GM23248 (cell line): ENCODE measurements around the gene SUSD2. TPM values are rescaled to one million over a fixed set of nuclear protein-coding genes. Genes with fewer than 3 reads are reported as not detected.

Source experiments
- DNase-seq: peaks from one replicate; pipeline ENCODE4 v3.0.0-alpha.2; 2015
- H2AFZ ChIP-seq: fragments of 200-600 bp; sonication (generic); 2 replicates; pipeline ENCODE4 v1.6.1; 2016; ENCODE audit warnings: antibody characterized with exemption
- H3F3A ChIP-seq: fragments of 200-600 bp; sonication (generic); 2 replicates; pipeline ENCODE4 v1.6.1; 2016; ENCODE audit warnings: mild to moderate bottlenecking, antibody characterized with exemption, mixed run types; ENCODE audit not compliant: insufficient read depth
- H3K27ac ChIP-seq: fragments of 200-600 bp; sonication (generic); 2 replicates; pipeline ENCODE4 v1.5.1; 2016; ENCODE audit warnings: mild to moderate bottlenecking
- H3K27me3 ChIP-seq: fragments of 200-600 bp; sonication (generic); replicated peaks from 2 replicates; pipeline ENCODE4 v1.6.1; 2016; ENCODE audit warnings: mild to moderate bottlenecking; ENCODE audit not compliant: insufficient read depth
- H3K36me3 ChIP-seq: fragments of 200-600 bp; sonication (generic); 2 replicates; pipeline ENCODE4 v1.6.1; 2016; ENCODE audit warnings: low read depth, mild to moderate bottlenecking
- H3K4me1 ChIP-seq: fragments of 200-600 bp; sonication (generic); 2 replicates; pipeline ENCODE4 v1.6.1; 2016; ENCODE audit warnings: mild to moderate bottlenecking; ENCODE audit not compliant: insufficient read depth
- H3K4me2 ChIP-seq: fragments of 200-600 bp; sonication (generic); one replicate; pipeline ENCODE4 v1.6.1; 2016; ENCODE audit warnings: mild to moderate bottlenecking; ENCODE audit not compliant: unreplicated experiment
- H3K4me3 ChIP-seq: fragments of 200-600 bp; sonication (generic); 2 replicates; pipeline ENCODE4 v1.5.1; 2016; ENCODE audit warnings: mild to moderate bottlenecking
- H3K79me2 ChIP-seq: fragments of 200-600 bp; sonication (generic); 2 replicates; pipeline ENCODE4 v1.6.1; 2016; ENCODE audit warnings: mild to moderate bottlenecking; ENCODE audit not compliant: insufficient read depth
- H3K9ac ChIP-seq: fragments of 200-600 bp; sonication (generic); 2 replicates; pipeline ENCODE4 v1.6.1; 2016; ENCODE audit warnings: mild to moderate bottlenecking
- H3K9me2 ChIP-seq: fragments of 200-600 bp; sonication (generic); 2 replicates; pipeline ENCODE4 v1.6.1; 2016; ENCODE audit warnings: mixed run types, mild to moderate bottlenecking, moderate library complexity; ENCODE audit not compliant: insufficient read depth
- H3K9me3 ChIP-seq: fragments of 200-600 bp; sonication (generic); one replicate; pipeline ENCODE4 v1.6.1; 2017; ENCODE audit warnings: low read depth
- H4K20me1 ChIP-seq: fragments of 200-600 bp; sonication (generic); 2 replicates; pipeline ENCODE4 v1.6.0; 2016; ENCODE audit not compliant: insufficient read depth
- EZH2 ChIP-seq: fragments of 200-600 bp; sonication (generic); IDR thresholded peaks from 2 replicates; pipeline ENCODE4 v1.6.1; 2018; ENCODE audit warnings: antibody characterized with exemption, mild to moderate bottlenecking; ENCODE audit not compliant: insufficient read depth, poor library complexity, severe bottlenecking
- EZH2phosphoT487 ChIP-seq: fragments of 200-600 bp; sonication (generic); IDR thresholded peaks from 2 replicates; pipeline ENCODE4 v1.6.1; 2018; ENCODE audit warnings: antibody characterized with exemption, moderate library complexity, mild to moderate bottlenecking, low read depth; ENCODE audit not compliant: insufficient read depth
- WGBS, 2 experiments: methylation state at CpG; one replicate each; pipeline ENCODE4 v1.1.6; 2015 to 2017; ENCODE audit warnings: low lambda C conversion rate in 2 of 2, low coverage in 1 of 2; ENCODE audit errors: missing lambda C conversion rate in 2 of 2; 5-methylcytosine and 5-hydroxymethylcytosine counted together
- in situ Hi-C: fragments of 300-500 bp; cut with MboI; formaldehyde crosslinking; loops from 2 replicates; pipeline ENCODE4 v1.15.0; 2020
- polyA plus RNA-seq: library from polyadenylated mRNA; unstranded; fragments of >200 nt; fragmentation: Nextera tagmentation; extraction: Ambion mirVana; gene quantifications from 2 replicates; pipeline ENCODE4 v1.2.1, GENCODE V29; 2016
- total RNA-seq: library from RNA; depleted of rRNA; stranded (reverse); fragments of >200 nt; shearing (Covaris generic); gene quantifications from 2 replicates; pipeline ENCODE4 v1.2.3, GENCODE V29; 2014

SUSD2 gene
- total and polyA plus RNA-seq, 2 experiments from 2014 or later, result 0.24 TPM; not detected in 1

DNA sequence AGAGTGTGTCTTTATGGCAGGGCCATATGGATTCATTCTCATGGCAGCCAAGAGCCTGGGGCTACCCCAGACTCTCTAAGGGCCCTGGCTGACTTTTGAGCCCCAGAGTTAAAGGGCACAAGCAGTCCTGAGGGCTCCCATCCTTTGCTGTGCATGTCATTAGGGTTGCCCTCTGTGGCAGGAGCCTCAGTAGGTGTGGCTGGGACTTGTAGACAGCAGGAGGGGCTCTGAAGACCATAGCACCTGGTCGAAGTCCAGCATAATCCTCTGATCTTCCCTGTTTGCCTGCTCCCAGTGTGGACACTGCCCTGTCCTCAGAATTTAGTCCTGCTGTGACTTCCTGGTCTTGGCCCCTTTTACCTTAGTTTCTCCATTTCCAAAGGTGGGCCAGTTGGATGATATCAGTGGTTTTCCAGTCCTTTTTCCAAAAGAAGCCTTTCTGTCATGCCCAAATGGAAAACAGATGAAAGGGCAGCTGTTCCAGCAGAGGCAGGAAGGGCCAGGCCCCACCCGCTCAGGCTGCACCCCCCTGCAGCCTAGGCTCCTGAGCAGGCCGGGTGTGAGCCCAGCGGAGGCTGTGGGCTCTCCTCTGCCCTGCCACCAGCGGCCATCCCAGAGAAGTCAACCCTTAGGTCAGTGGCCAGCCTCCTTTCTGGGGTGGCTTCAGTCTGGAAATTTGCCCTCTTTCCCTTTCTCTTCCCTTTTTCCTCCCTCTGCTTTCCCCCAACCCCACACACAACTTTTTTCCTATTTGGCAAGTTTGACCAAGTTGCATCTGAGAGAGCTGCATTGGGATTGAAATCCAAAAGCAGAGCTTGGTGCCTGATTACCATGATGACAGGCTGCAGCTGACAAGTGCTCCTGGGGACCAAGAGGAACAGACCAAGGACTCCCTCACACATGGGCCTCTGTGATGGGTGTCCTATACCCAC, 32.8 kb upstream of the SUSD2 start:
- WGBS, 2 experiments, result 40 to 44% methylated on average over 5 of the region's 5 CpGs
- H3K27ac ChIP-seq, result no peak overlapping the region
- DNase-seq, result no peak
- H3K79me2 ChIP-seq, result 0 out of 2 replicates have a peak, but pooled peaks cover 5% of the 10 kb centered on the region
- H2AFZ ChIP-seq, result no peak overlapping the region
- peaks cover 25% of the 10 kb centered on the region for H3F3A ChIP-seq
- H3K9me3 ChIP-seq, result no peaks in the 10 kb centered on the region
- no peak for TF ChIP-seq EZH2
- TF ChIP-seq EZH2phosphoT487, result no peak
- no peaks in the 10 kb centered on the region for H3K9me2 ChIP-seq
- H3K4me2 ChIP-seq, result no peak overlapping the region
- no peaks in the 10 kb centered on the region for H4K20me1 ChIP-seq
- in situ Hi-C loops, result no loop called here
- peaks cover 26% of the 10 kb centered on the region for H3K4me1 ChIP-seq
- H3K9ac ChIP-seq, result no peak overlapping the region
- H3K4me3 ChIP-seq, result no peak overlapping the region
- no peaks in the 10 kb centered on the region for H3K36me3 ChIP-seq
- H3K27me3 ChIP-seq, result no peaks in the 10 kb centered on the region

DNA sequence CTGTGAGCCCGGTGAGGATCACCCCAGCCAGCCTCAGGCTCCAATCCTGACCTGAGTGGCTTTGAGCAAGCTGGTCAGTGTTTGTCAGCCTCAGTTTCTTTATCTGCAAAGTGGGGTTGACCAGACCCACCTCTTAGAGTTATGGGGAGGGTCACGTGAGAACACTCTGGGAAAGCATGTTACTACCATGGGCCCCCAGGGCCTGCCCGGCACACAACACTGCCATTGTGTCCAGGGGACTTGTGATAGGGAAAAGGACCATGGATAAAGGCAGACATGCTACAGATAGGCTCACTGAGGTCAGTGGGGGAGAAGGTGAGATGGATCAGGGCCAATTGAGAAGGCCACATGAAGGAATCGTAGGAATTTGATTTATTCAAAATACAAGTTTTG, 32.1 kb upstream of the SUSD2 start:
- Histone ChIP-seq H3K4me3 (no peak overlapping the region), H3F3A (peaks cover 25% of the 10 kb centered on the region), H4K20me1 (no peaks in the 10 kb centered on the region), H3K9me3 (no peaks in the 10 kb centered on the region), H3K27me3 (no peaks in the 10 kb centered on the region), H3K36me3 (no peaks in the 10 kb centered on the region), H3K27ac (no peak overlapping the region), H3K4me1 (peaks cover 27% of the 10 kb centered on the region), H2AFZ (no peak overlapping the region), H3K9ac (no peak overlapping the region), H3K79me2 (no peaks in the 10 kb centered on the region), H3K4me2 (no peak overlapping the region), H3K9me2 (no peaks in the 10 kb centered on the region)
- DNase-seq, result no peak
- in situ Hi-C loops, result no loop called here
- TF ChIP-seq EZH2phosphoT487 (no peak), EZH2 (no peak)
- 76 to 82% methylated on average over 4 of the region's 4 CpGs for WGBS, 2 experiments

DNA sequence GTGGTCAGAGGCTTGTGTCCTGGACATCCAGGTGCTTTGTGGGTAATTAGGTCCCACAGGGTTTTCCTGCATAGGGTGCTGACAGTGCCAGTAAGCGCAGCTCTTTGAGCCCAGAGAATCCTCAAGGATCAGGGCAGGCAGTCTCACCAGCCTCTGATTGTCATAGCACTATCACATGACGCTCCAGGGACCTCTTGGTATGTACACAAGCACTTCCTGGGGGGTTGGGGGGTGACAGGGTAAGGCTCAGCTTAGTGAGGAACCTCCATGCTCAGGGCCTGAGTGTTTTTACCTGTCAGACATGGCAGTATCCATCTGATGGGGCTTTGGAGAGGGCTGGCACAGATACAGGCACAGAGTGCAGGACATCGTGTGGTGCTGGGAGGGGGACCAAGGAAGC, 27.9 kb upstream of the SUSD2 start:
- Histone ChIP-seq H3F3A (no peaks in the 10 kb centered on the region), H3K9ac (no peak overlapping the region)
- TF ChIP-seq EZH2 (no peak), EZH2phosphoT487 (no peak)

GRCh38 chr22:24153959-24154358, 27.3 kb upstream of the SUSD2 start:
- H3K4me1 ChIP-seq, result peaks cover 21% of the 10 kb centered on the region
- H3K4me3 ChIP-seq, result no peak overlapping the region
- TF ChIP-seq EZH2, result no peak
- no peak for TF ChIP-seq EZH2phosphoT487
- no peak overlapping the region for H3K9ac ChIP-seq
- in situ Hi-C loops, result no loop called here
- H3K9me2 ChIP-seq, result no peaks in the 10 kb centered on the region
- H3F3A ChIP-seq, result no peaks in the 10 kb centered on the region
- H3K9me3 ChIP-seq, result no peaks in the 10 kb centered on the region
- H3K27ac ChIP-seq, result no peak overlapping the region
- 96 to 99% methylated on average over 7 of the region's 7 CpGs for WGBS, 2 experiments
- H3K36me3 ChIP-seq, result no peaks in the 10 kb centered on the region
- no peaks in the 10 kb centered on the region for H3K27me3 ChIP-seq
- H3K79me2 ChIP-seq, result 0 out of 2 replicates have a peak, but pooled peaks cover 4% of the 10 kb centered on the region
- H3K4me2 ChIP-seq, result no peak overlapping the region
- H4K20me1 ChIP-seq, result no peaks in the 10 kb centered on the region
- no peak for DNase-seq
- H2AFZ ChIP-seq, result no peak overlapping the region

More for the DNA sequence above, 27.9 kb upstream of the SUSD2 start:
- DNase-seq, result peak; percentile 31
- Histone ChIP-seq H3K9me2 (no peaks in the 10 kb centered on the region), H3K79me2 (0 out of 2 replicates have a peak, but pooled peaks cover under 1% of the 10 kb centered on the region), H3K27me3 (no peaks in the 10 kb centered on the region), H4K20me1 (no peaks in the 10 kb centered on the region), H3K4me3 (no peak overlapping the region), H3K36me3 (no peaks in the 10 kb centered on the region), H3K4me2 (no peak overlapping the region), H3K27ac (no peak overlapping the region), H3K9me3 (no peaks in the 10 kb centered on the region), H3K4me1 (peaks cover 21% of the 10 kb centered on the region), H2AFZ (no peak overlapping the region)
- 78 to 88% methylated on average over 3 of the region's 3 CpGs for WGBS, 2 experiments
- in situ Hi-C loops, result no loop called here
